ENCODE data around the gene ACVRL1.

Gene ACVRL1

DNA sequence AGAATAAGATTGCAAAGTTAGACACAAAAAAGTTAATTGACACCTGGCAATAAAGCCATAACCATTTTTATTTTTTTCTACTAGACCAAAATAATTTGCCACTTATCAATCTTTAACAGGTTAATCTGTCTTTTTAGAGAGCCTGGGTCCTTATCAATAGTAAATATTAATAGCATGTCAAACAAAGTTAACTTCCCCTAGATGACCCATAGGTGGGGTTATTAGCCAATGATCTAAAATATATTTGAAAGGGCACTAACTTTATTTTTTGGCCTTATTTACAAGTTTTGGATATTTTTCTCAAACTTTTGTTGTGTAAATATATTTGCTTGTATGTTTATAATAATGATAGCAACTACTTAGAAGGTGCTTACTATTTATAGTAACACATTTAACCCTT, 15.5 kb upstream of the ACVRL1 start:
- ATAC-seq, result no peak
- TF ChIP-seq SNAI2 (CRISPR knock-in tag; IDR thresholded peaks at IDR 0.05) (no peak), ZFP30 (CRISPR knock-in tag; IDR thresholded peaks at IDR 0.05) (no peak), BACH2 (CRISPR knock-in tag; IDR thresholded peaks at IDR 0.05; ENCODE audit: borderline replicate concordance) (no peak), TSHZ2 (CRISPR knock-in tag; IDR thresholded peaks at IDR 0.05) (no peak), GLIS3 (CRISPR knock-in tag; IDR thresholded peaks at IDR 0.05) (no peak), PPARA (CRISPR knock-in tag; IDR thresholded peaks at IDR 0.05; ENCODE audit: borderline replicate concordance) (no peak), ARNTL (CRISPR knock-in tag; IDR thresholded peaks at IDR 0.05; ENCODE audit: borderline replicate concordance, low read depth) (no peak), CSDC2 (CRISPR knock-in tag; IDR thresholded peaks at IDR 0.05) (no peak), ZNF565 (CRISPR knock-in tag; conservative IDR thresholded peaks at IDR 0.05; ENCODE audit: low read depth) (no peak), TCF4 (CRISPR knock-in tag; IDR thresholded peaks at IDR 0.05; ENCODE audit: borderline replicate concordance) (no peak)
- TF ChIP-seq, protein P1, sequence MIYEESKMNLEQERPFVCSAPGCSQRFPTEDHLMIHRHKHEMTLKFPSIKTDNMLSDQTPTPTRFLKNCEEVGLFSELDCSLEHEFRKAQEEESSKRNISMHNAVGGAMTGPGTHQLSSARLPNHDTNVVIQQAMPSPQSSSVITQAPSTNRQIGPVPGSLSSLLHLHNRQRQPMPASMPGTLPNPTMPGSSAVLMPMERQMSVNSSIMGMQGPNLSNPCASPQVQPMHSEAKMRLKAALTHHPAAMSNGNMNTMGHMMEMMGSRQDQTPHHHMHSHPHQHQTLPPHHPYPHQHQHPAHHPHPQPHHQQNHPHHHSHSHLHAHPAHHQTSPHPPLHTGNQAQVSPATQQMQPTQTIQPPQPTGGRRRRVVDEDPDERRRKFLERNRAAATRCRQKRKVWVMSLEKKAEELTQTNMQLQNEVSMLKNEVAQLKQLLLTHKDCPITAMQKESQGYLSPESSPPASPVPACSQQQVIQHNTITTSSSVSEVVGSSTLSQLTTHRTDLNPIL (CRISPR knock-in tag; IDR thresholded peaks at IDR 0.05; ENCODE audit: low read depth), result no peak

- no peak for TF ChIP-seq ESRRG (CRISPR knock-in tag; IDR thresholded peaks at IDR 0.05)
- TF ChIP-seq CSRNP3 (CRISPR knock-in tag; IDR thresholded peaks at IDR 0.05), result no peak
- TF ChIP-seq, protein P1 (CRISPR knock-in tag; IDR thresholded peaks at IDR 0.05; ENCODE audit: low read depth), result no peak
- TF ChIP-seq ZNF565 (CRISPR knock-in tag; conservative IDR thresholded peaks at IDR 0.05; ENCODE audit: low read depth), result no peak
- no peak for TF ChIP-seq ARNTL (CRISPR knock-in tag; IDR thresholded peaks at IDR 0.05; ENCODE audit: borderline replicate concordance, low read depth)
- no peak for TF ChIP-seq ZFP30 (CRISPR knock-in tag; IDR thresholded peaks at IDR 0.05)
- TF ChIP-seq PATZ1 (CRISPR knock-in tag; IDR thresholded peaks at IDR 0.05; ENCODE audit: borderline replicate concordance), result no peak
- no peak for TF ChIP-seq ZC3H10 (CRISPR knock-in tag; IDR thresholded peaks at IDR 0.05)
- TF ChIP-seq TOX (CRISPR knock-in tag; IDR thresholded peaks at IDR 0.05; ENCODE audit: borderline replicate concordance), result no peak
- no peak for TF ChIP-seq TCF4 (CRISPR knock-in tag; IDR thresholded peaks at IDR 0.05; ENCODE audit: borderline replicate concordance)
- no peak for TF ChIP-seq ZFP3 (CRISPR knock-in tag; IDR thresholded peaks at IDR 0.05)
- no peak for TF ChIP-seq ZNF70 (CRISPR knock-in tag; IDR thresholded peaks at IDR 0.05)
- TF ChIP-seq TSHZ2 (CRISPR knock-in tag; IDR thresholded peaks at IDR 0.05), result no peak
- no peak for TF ChIP-seq ZNF8 (CRISPR knock-in tag; IDR thresholded peaks at IDR 0.05)
- TF ChIP-seq CSDC2 (CRISPR knock-in tag; IDR thresholded peaks at IDR 0.05), result no peak
- ATAC-seq, result no peak
These were observed 13.5 kb upstream of the ACVRL1 start for GRCh38 chr12:51893786-51894185.
